RWPE1 (cell line): ENCODE data around the gene UTS2B.
A peak's percentile ranks its signal among the peaks of the same experiment; 100 is the strongest.

Experiments
- CTCF ChIA-PET: fragments of 350-600 bp; sonication (Branson Sonifier 250); formaldehyde crosslinking; extraction: SDS; loops from one replicate; lab custom pipeline; 2021; lab: Yijun Ruan, JAX
- POLR2A ChIA-PET: fragments of 400-600 bp; formaldehyde crosslinking; extraction: SDS; loops from one replicate; lab custom pipeline; 2020; ENCODE audit warnings: antibody characterized with exemption; ENCODE audit not compliant: low non-redundant PET; lab: Yijun Ruan, JAX
- DNase-seq: peaks from one replicate; pipeline ENCODE4 v3.0.0; 2012; ENCODE audit warnings: low spot score
- H3K27ac ChIP-seq: fragments of 450-650 bp; 2 replicates; pipeline ENCODE4 v1.5.1; 2017
- CTCF ChIP-seq: fragments of 450-650 bp; conservative IDR thresholded peaks from 2 replicates; pipeline ENCODE4 v1.5.1; 2017; ENCODE audit warnings: low read depth, mild to moderate bottlenecking

Gene UTS2B

GRCh38 chr3:191339316-191339917 lies 9.1 kb upstream of the UTS2B start:
- no peak for DNase-seq
- CTCF ChIA-PET: no interaction called here
- no peak for TF ChIP-seq CTCF
- no peak overlapping the region for H3K27ac ChIP-seq
- POLR2A ChIA-PET: no interaction called here

GRCh38 chr3:191338177-191338488 lies 7.8 kb upstream of the UTS2B start:
- H3K27ac ChIP-seq: no peak overlapping the region
- ChIA-PET POLR2A (no interaction called here), CTCF (no interaction called here)
- no peak for DNase-seq
- TF ChIP-seq CTCF: no peak

GRCh38 chr3:191336833-191337232 lies 6.5 kb upstream of the UTS2B start:
- ChIA-PET POLR2A (no interaction called here), CTCF (no interaction called here)
- no peak overlapping the region for H3K27ac ChIP-seq

GRCh38 chr3:191334346-191334893 lies 4.1 kb upstream of the UTS2B start:
- H3K27ac ChIP-seq: no peak overlapping the region
- CTCF ChIA-PET: no interaction called here
- POLR2A ChIA-PET: no interaction called here
- no peak for DNase-seq
- TF ChIP-seq CTCF: no peak

More at GRCh38 chr3:191336833-191337232, 6.5 kb upstream of the UTS2B start:
- no peak for DNase-seq
- TF ChIP-seq CTCF: no peak

- ChIA-PET POLR2A (no interaction called here), CTCF (no interaction called here)
- no peak overlapping the region for H3K27ac ChIP-seq
- DNase-seq: no peak
- no peak for TF ChIP-seq CTCF
Observed at GRCh38 chr3:191333298-191333880, 3.1 kb upstream of the UTS2B start.

- DNase-seq: peak; percentile 36
- CTCF ChIA-PET: interaction anchor here (0.6 kb wide), 1 partner anchor 13 kb away, joined by 3 read pairs; no protein-coding TSS in a partner anchor
- no peak for TF ChIP-seq CTCF
- no peak overlapping the region for H3K27ac ChIP-seq
- POLR2A ChIA-PET: no interaction called here
Observed at GRCh38 chr3:191331388-191331787, 1.1 kb upstream of the UTS2B start.
